ENCODE measurements around the gene RAMP3. TPM values are rescaled to one million over a fixed set of nuclear protein-coding genes. Genes with fewer than 3 reads are reported as not detected.

Gene RAMP3
- total RNA-seq, 1 donor from 2014 or later, result 586 TPM

- Histone ChIP-seq H3K4me1 (no peaks in the 10 kb centered on the region), H3K27me3 (no peaks in the 10 kb centered on the region), H3K4me3 (no peak overlapping the region), H3K27ac (no peak overlapping the region), H3K36me3 (no peaks in the 10 kb centered on the region), H3K9me3 (no peaks in the 10 kb centered on the region)
- no peak for TF ChIP-seq CTCF (IDR thresholded peaks at IDR 0.05)
- intact Hi-C loops (cut with DNase I), result no loop called here
- DNase-seq (ENCODE audit: low spot score in 2 of 2), result peak in 1 of 2 donors; percentile 38
Measured at GRCh38 chr7:45174328-45174610, 16.7 kb downstream of the RAMP3 start.

GRCh38 chr7:45174966-45175765 lies 17.6 kb downstream of the RAMP3 start:
- intact Hi-C loops (cut with DNase I), result no loop called here
- H3K4me3 ChIP-seq, result no peak overlapping the region
- no peaks in the 10 kb centered on the region for H3K4me1 ChIP-seq
- H3K36me3 ChIP-seq, result no peaks in the 10 kb centered on the region
- H3K27me3 ChIP-seq, result no peaks in the 10 kb centered on the region
- DNase-seq (ENCODE audit: low spot score in 2 of 2), result peak in 1 of 2 donors; percentile 50
- no peak for TF ChIP-seq CTCF (IDR thresholded peaks at IDR 0.05)
- no peak overlapping the region for H3K27ac ChIP-seq
- no peaks in the 10 kb centered on the region for H3K9me3 ChIP-seq

- H3K36me3 ChIP-seq, result no peaks in the 10 kb centered on the region
- peak in 1 of 2 donors; percentile 35 for DNase-seq (ENCODE audit: low spot score in 2 of 2)
- no peaks in the 10 kb centered on the region for H3K9me3 ChIP-seq
- no peaks in the 10 kb centered on the region for H3K27me3 ChIP-seq
- H3K27ac ChIP-seq, result no peak overlapping the region
- no peaks in the 10 kb centered on the region for H3K4me1 ChIP-seq
- TF ChIP-seq CTCF (IDR thresholded peaks at IDR 0.05), result no peak
- H3K4me3 ChIP-seq, result no peak overlapping the region
- intact Hi-C loops (cut with DNase I), result no loop called here
Measured at GRCh38 chr7:45176091-45176490, 18.5 kb downstream of the RAMP3 start.

- DNase-seq (ENCODE audit: low spot score in 2 of 2), result peak in 1 of 2 donors; percentile 47
Measured at GRCh38 chr7:45176886-45177731, 19.5 kb downstream of the RAMP3 start.

GRCh38 chr7:45177801-45178200 lies 20.2 kb downstream of the RAMP3 start:
- no peak overlapping the region for H3K4me3 ChIP-seq
- no peak for TF ChIP-seq CTCF (IDR thresholded peaks at IDR 0.05)
- no peak overlapping the region for H3K27ac ChIP-seq
- DNase-seq (ENCODE audit: low spot score in 2 of 2), result peak in 1 of 2 donors; percentile 25
- H3K27me3 ChIP-seq, result no peaks in the 10 kb centered on the region
- H3K36me3 ChIP-seq, result no peaks in the 10 kb centered on the region
- intact Hi-C loops (cut with DNase I), result no loop called here
- H3K9me3 ChIP-seq, result no peaks in the 10 kb centered on the region
- no peaks in the 10 kb centered on the region for H3K4me1 ChIP-seq

More at GRCh38 chr7:45176886-45177731, 19.5 kb downstream of the RAMP3 start:
- H3K9me3 ChIP-seq, result no peaks in the 10 kb centered on the region
- intact Hi-C loops (cut with DNase I), result no loop called here
- no peaks in the 10 kb centered on the region for H3K27me3 ChIP-seq
- H3K4me3 ChIP-seq, result no peak overlapping the region
- TF ChIP-seq CTCF (IDR thresholded peaks at IDR 0.05), result no peak
- no peaks in the 10 kb centered on the region for H3K36me3 ChIP-seq
- no peaks in the 10 kb centered on the region for H3K4me1 ChIP-seq
- H3K27ac ChIP-seq, result no peak overlapping the region

Measured in ascending aorta (tissue), 2 donors.